Activated naive CD4-positive, alpha-beta T cell treated with anti-CD3 and anti-CD28 coated beads, Interleukin-2, amount 10 ng/mL, durations not matched to agents 7 days and 5 days (primary cell): ENCODE data around the gene GNB1L.
A peak's percentile ranks its signal among the peaks of the same experiment; 100 is the strongest.

Source experiments
- CTCF ChIA-PET: fragments of 350-600 bp; sonication (Branson Sonifier 250); formaldehyde crosslinking; loops from one replicate; lab custom pipeline; 2021; ENCODE audit warnings: antibody characterized with exemption; lab: Charles Lee
- DNase-seq: peaks from one replicate; pipeline ENCODE4 v3.0.0-alpha.2; 2020
- H3K27ac Mint-ChIP-seq: one replicate; pipeline ENCODE4 v1.8.0; 2021; ENCODE audit warnings: mild to moderate bottlenecking, moderate library complexity, mixed read lengths
- H3K27me3 Mint-ChIP-seq: one replicate; pipeline ENCODE4 v1.8.0; 2021; ENCODE audit warnings: mild to moderate bottlenecking, mixed read lengths
- H3K36me3 Mint-ChIP-seq: one replicate; pipeline ENCODE4 v1.8.0; 2021; ENCODE audit warnings: mixed read lengths
- H3K4me1 Mint-ChIP-seq: one replicate; pipeline ENCODE4 v1.8.0; 2021; ENCODE audit warnings: mixed read lengths
- H3K4me3 Mint-ChIP-seq: one replicate; pipeline ENCODE4 v1.8.0; 2021; ENCODE audit warnings: mild to moderate bottlenecking, moderate library complexity, mixed read lengths
- H3K9me3 Mint-ChIP-seq: one replicate; pipeline ENCODE4 v1.8.0; 2021; ENCODE audit warnings: mixed read lengths

The GNB1L gene

DNA sequence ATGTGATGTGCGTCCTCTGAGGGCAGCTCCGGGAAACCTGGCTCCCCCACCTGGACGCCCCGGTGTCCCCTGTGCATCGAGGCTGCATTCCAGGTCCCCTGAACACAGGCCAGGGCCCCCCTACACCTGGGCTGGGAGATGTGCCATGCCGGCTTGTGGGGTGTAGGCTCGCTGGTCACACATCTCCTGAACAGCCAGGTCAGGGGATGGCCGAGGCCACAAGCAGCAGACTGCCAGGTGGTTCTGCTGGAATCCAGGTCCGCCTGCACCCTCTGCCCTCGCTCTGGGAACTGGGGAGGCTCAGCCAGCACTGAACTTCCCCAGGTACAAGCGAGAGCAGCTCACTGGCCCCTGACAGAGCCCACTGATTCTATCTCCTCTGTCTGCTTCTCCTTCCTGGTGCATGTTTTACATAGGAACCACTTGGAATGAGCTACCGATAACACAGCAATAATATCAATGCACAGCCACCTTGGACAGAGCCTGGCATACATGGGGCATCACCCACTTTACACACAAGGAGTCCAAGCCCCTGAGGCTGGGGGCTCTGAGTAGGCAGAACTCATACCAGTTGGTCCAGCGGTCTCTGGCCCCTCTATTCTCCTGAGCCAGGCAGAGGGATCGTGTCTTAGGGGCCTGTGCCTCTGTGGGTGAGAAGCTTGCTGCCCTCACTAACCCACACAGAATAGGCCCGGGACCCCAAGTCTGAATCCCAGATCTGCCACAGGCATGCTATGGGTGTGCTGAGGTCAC, 47.3 kb downstream of the GNB1L start:
- H3K27ac Mint-ChIP-seq: no peak overlapping the region
- H3K36me3 Mint-ChIP-seq: no peaks in the 10 kb centered on the region
- no peaks in the 10 kb centered on the region for H3K27me3 Mint-ChIP-seq
- CTCF ChIA-PET: no interaction called here
- DNase-seq: no peak
- no peak overlapping the region for H3K4me3 Mint-ChIP-seq
- peaks cover 18% of the 10 kb centered on the region for H3K4me1 Mint-ChIP-seq
- no peaks in the 10 kb centered on the region for H3K9me3 Mint-ChIP-seq

DNA sequence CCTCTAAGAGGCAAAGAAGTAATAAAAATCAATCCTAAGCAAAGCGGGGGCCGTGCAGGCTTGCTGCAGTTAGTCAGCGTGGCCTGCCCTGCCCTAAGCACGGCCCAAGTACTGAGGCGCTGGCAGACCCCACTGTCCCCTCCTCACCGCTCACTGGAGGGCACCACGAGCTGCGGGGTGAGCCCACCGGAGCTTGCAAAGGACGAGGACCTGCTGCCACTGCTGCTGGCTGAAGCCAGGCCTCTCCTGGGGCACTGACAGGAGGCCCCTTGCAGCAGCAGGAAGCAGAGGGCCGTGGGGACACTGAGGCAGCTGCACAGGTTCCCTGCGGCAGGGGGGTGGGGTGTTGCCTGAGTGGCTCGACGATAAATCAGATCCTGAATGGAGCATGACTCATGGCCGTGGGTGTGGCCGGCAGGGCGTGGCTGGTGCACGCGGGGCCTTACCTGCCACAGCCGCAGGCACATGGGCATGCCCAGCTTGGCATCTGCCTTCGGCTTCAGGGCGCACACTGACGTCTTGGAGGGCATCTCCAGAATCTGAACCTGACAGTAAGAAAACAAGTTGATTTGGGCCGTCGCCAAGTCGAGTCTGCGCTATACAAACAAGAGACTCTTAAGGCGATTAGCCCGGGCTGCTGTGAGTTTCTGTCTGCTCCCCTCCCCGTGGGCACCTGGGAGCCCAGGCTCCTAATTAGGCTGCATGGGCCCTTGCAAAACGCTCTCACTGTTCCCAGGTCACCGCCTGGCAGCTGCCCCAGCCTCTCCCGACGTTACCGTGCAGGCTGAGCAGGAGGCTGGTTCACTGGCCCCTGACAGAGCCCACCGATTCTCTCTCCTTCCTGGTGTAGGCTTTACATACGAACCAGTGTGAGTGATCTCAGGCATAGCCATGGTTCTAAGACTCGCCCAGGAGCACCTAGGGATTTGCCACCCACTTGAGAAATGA, 48.2 kb downstream of the GNB1L start:
- Mint-ChIP-seq H3K4me3 (no peak overlapping the region), H3K4me1 (peaks cover 18% of the 10 kb centered on the region), H3K9me3 (no peaks in the 10 kb centered on the region), H3K27me3 (no peaks in the 10 kb centered on the region), H3K27ac (no peak overlapping the region), H3K36me3 (no peaks in the 10 kb centered on the region)
- DNase-seq: no peak
- CTCF ChIA-PET: no interaction called here

DNA sequence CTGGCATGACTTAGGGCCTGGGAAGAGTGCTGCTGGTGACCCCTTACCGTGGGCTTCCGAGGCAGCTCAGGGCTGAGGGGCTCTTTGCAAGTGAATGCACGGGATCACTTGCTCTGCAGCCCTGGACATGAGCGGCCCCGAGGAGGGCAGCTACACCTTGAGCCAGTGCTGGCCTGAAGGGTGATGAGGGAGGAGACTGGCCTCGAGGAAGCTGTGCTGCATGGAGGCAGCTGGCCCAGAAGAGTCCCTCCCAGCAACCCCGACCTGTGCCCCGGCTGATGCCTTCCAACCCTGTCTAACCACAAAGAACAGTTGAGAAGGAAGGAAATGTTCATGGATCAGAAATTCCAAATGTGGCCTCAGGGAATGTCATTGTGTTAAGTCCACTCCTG, 48.9 kb downstream of the GNB1L start:
- no peak overlapping the region for H3K27ac Mint-ChIP-seq

DNA sequence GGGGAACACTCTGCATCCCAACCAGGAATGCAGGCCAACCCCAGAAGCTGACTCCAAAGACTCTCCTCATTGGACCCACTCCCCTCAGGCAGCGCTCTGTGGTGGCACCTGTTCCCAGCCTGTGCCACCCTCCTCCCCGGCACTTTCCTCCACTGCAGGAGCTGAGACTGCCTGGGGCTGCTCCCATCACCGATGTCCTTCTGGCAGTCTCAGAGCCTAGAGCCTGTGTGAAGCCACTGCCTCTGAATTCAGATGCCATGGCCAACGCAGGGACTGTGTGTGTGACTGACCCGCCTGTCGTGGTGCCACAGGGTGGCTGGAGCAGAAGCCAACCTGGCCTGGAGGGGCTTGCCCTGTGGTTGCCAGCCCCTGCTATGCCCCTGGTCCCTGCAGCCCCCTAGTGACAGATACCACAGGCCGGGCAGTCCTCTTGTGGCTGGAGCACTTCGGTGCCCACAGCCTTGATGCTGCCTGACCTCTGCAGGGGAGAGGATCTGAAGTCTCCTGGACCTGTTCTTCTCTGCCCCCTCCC, 50.9 kb downstream of the GNB1L start:
- H3K27me3 Mint-ChIP-seq: no peaks in the 10 kb centered on the region
- H3K9me3 Mint-ChIP-seq: no peaks in the 10 kb centered on the region
- CTCF ChIA-PET: no interaction called here
- no peak overlapping the region for H3K27ac Mint-ChIP-seq
- H3K36me3 Mint-ChIP-seq: no peaks in the 10 kb centered on the region
- H3K4me1 Mint-ChIP-seq: no peaks in the 10 kb centered on the region
- H3K4me3 Mint-ChIP-seq: no peak overlapping the region
- DNase-seq: peak; percentile 5

More for the DNA sequence above, 48.9 kb downstream of the GNB1L start:
- no peaks in the 10 kb centered on the region for H3K27me3 Mint-ChIP-seq
- H3K4me3 Mint-ChIP-seq: no peak overlapping the region
- peaks cover 12% of the 10 kb centered on the region for H3K4me1 Mint-ChIP-seq
- DNase-seq: no peak
- H3K9me3 Mint-ChIP-seq: no peaks in the 10 kb centered on the region
- H3K36me3 Mint-ChIP-seq: no peaks in the 10 kb centered on the region
- CTCF ChIA-PET: no interaction called here

DNA sequence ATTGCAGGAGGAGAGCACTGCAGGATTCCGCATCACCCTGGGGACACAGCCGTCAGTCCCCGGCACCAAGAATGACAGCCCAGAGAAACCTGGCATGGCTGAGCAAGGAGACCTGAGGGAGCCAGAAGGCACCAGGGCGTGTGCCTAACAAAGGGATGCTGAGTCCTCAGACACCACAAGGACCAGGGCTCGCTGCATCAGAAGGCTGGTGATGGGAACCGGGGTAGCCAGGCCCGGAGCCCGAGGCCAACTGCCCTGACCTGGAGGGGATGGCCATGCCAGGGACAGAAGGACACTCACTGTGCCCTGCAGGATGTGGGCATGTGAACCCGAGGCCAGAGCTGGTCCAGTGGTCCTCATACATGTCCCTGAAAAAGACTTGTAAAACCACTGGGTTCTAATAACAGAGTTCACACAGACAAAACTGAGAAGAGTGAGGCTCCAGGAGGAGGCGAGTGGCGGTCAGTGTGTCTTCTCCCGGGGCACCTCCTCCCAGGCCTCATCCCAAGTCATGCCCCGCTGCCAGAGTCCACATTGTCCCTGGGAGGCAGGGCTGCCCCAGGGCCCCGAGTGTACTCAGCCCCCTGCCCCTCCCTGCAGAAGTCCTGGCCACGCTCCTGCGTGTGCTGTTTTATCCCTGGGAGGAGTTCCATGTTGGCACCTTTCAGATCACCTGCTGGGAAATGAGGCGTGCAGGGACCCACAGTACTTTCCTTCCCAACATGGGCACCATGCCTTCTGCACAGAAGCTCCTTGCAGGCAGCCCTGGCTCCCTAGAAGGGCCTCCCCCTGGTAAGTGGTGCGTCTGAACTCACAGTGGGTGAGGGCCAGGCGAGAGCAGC, 51.6 kb downstream of the GNB1L start:
- Mint-ChIP-seq H3K27ac (no peak overlapping the region), H3K27me3 (no peaks in the 10 kb centered on the region), H3K4me3 (no peak overlapping the region), H3K9me3 (no peaks in the 10 kb centered on the region), H3K36me3 (no peaks in the 10 kb centered on the region), H3K4me1 (no peaks in the 10 kb centered on the region)
- CTCF ChIA-PET: interaction anchor here (0.6 kb wide), 1 partner anchor 38 kb away, joined by 3 read pairs; no protein-coding TSS in a partner anchor
- no peak for DNase-seq

DNA sequence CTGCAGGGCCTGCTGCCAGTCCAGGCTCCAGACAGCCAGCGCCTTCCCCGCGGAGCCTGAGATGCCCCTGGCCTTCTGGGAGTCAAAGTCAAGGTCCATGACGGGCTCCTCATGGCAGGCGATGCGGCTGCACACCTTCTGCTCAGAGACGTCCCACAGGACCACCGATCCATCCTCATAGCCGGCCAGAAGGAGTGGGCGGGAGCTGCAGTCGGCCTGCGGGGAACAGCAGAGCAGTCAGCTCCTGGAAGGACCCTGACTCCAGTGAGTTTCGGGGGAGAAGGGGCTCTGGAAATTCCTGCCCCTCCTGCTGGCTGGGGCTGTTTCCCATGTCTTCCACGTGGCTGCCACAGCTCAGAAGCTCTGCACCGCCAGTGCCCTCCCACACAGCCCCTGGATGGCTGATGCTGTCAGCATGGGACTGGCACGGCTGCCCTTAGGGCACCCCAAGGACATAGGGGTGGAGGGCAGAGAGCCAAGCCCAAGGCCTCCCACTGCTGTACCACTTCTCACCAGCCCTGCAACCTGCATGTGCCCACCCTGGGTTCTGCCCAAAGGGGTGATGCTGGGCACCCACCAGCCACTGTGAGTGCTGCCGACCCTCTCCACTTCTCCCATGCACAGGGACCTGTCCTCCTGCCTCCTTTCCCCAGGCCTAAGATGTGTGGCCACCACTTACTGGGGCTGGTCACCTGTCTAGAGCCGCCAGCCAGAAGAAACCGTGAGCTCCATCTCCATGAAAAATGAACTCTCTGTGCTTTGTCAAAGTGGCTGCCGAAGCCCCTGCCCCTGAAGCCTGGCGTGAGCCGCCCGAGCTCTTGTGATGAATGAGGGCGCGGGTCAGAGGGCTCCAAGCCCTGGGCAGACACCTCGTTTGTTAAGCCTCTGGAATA, 52.4 kb downstream of the GNB1L start:
- no peaks in the 10 kb centered on the region for H3K9me3 Mint-ChIP-seq
- no peaks in the 10 kb centered on the region for H3K27me3 Mint-ChIP-seq
- CTCF ChIA-PET: interaction anchor here (0.6 kb wide), 1 partner anchor 39 kb away, joined by 3 read pairs; no protein-coding TSS in a partner anchor
- peak; percentile 10 for DNase-seq
- no peaks in the 10 kb centered on the region for H3K36me3 Mint-ChIP-seq
- H3K4me1 Mint-ChIP-seq: no peaks in the 10 kb centered on the region
- H3K27ac Mint-ChIP-seq: no peak overlapping the region
- no peak overlapping the region for H3K4me3 Mint-ChIP-seq

DNA sequence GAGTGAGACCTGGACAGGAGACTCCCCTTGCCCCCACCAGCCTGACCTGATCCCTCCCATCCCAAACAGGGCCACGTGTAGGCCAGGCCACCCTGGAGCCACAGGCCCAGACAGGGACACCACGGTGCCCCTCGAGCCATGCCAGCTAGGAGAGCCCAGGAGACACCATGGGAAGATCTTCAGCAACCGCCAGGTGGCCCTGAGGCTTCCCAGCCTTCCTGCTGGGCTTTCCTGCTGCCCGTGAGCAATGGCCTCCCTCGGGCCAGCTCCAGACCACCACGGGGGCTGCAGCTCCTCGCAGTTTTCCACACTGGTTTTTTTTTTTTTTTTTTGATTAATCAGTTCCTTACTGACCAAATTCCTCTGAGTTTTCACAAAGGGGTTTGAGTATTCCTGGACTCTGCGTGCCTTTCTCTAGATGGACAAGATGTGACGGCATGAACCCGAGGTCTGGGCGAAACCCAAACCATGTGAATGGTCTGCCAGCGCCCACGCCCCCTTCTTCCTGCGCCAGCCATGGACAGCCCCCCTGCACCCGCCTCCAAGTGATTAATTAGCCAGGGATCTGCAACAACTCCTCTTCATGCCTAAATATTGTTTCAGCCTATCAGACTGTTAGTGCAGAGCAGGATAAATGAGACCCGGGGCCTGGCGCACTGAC, 53.2 kb downstream of the GNB1L start:
- H3K4me1 Mint-ChIP-seq: no peaks in the 10 kb centered on the region
- CTCF ChIA-PET: no interaction called here
- H3K4me3 Mint-ChIP-seq: no peak overlapping the region
- H3K27me3 Mint-ChIP-seq: no peaks in the 10 kb centered on the region
- DNase-seq: no peak
- H3K27ac Mint-ChIP-seq: no peak overlapping the region
- no peaks in the 10 kb centered on the region for H3K9me3 Mint-ChIP-seq
- no peaks in the 10 kb centered on the region for H3K36me3 Mint-ChIP-seq

DNA sequence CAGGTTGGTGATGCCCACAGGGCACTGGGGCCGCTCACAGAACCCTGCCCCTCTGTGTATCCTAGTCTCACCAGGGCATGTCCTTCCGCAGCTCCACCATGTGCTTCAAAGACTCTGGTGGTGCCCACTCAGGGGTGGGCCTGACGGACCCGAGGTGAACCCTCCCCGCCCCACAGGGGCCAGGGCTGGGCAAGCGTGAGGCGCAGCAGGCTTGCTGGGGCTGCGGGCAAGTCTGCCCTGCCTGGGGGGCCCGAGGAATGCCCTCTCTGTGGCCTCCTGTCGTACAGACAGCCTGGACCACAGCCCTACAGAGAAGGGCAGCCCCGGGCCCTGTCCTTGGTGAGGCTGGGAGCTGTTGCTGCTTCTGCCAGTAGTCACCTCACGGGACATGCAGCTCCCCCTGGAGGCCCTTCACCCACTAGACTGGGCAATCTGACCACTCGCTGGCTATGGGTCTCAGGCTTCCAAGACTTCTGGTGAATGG, 53.9 kb downstream of the GNB1L start:
- Mint-ChIP-seq H3K27ac (no peak overlapping the region), H3K4me1 (no peaks in the 10 kb centered on the region), H3K9me3 (no peaks in the 10 kb centered on the region), H3K36me3 (no peaks in the 10 kb centered on the region), H3K27me3 (no peaks in the 10 kb centered on the region), H3K4me3 (no peak overlapping the region)
- no peak for DNase-seq
- CTCF ChIA-PET: interaction anchor here (1.3 kb wide), 1 partner anchor 110 kb away, joined by 4 read pairs; no protein-coding TSS in a partner anchor

DNA sequence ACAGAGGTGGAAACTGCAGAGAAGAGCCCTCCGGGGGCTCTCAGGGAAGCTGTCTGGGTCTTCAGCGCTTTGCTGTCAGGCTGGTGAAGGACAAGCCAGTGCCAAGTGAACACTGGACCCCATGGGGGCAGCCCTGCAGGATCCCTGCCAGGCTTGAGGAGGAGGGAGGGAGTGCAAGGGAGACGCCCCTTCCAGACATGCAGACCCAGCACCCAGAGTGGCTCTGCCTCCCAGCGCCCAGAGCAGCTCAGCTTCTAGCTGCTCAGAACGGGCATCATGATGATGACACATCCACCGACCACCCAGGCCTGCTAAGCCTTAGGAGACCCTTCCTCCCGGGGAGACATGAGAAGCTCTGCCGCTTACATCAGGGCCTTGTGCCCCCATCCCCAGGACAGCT, 54.4 kb downstream of the GNB1L start:
- CTCF ChIA-PET: interaction anchor here (1.3 kb wide), 1 partner anchor 110 kb away, joined by 4 read pairs; no protein-coding TSS in a partner anchor
- peaks cover 2% of the 10 kb centered on the region for H3K4me1 Mint-ChIP-seq
- no peaks in the 10 kb centered on the region for H3K36me3 Mint-ChIP-seq
- H3K27me3 Mint-ChIP-seq: no peaks in the 10 kb centered on the region
- no peaks in the 10 kb centered on the region for H3K9me3 Mint-ChIP-seq
- H3K4me3 Mint-ChIP-seq: no peak overlapping the region
- H3K27ac Mint-ChIP-seq: no peak overlapping the region
- no peak for DNase-seq

DNA sequence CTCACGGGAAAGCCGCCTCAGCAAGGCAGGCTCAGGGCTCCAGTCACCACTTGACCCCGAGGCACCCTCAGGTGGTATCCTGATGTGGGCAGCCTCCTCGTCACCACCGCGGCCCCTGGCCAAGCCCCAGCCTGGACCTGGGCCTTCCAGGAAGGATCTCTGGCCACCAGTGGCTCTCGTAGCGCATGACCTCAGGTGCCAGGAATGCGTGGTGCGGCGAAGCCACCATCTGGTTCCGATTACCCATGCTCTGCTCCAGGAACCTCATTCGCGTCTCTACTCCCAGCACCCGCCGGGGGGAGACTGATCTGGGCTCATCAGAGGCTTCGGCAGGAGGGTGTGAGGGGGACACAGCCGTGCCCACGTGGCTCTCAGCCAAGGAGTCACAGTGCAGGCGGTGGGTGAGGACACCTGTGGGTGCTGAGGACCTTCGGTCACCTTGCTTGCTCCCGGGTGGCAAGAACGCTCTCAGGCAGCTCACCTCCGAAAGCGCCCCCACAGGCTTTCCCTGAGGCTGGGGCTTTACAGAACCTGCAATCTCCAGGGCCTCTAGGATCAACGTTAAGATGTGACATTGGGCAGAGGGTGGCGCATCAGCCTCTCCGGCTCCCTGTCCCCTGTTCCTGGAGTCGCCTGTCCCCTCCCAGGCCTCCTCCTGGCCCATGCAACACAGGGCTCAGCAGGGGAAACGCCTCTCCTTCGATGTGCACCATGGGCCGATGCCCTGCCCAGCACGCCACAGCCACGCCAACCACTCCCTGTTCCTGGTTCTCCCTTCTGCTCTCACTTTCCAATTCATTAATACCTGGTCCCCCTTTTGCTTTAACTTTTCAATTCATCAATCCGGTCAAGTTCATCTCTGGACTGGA, 55.1 kb downstream of the GNB1L start:
- Mint-ChIP-seq H3K4me1 (peaks cover 2% of the 10 kb centered on the region), H3K4me3 (no peak overlapping the region), H3K9me3 (no peaks in the 10 kb centered on the region), H3K36me3 (no peaks in the 10 kb centered on the region), H3K27me3 (no peaks in the 10 kb centered on the region), H3K27ac (no peak overlapping the region)
- no peak for DNase-seq
- CTCF ChIA-PET: interaction anchor here (1.1 to 1.3 kb wide), 2 partner anchors 43 to 111 kb away, joined by 4 read pairs; no protein-coding TSS in a partner anchor

DNA sequence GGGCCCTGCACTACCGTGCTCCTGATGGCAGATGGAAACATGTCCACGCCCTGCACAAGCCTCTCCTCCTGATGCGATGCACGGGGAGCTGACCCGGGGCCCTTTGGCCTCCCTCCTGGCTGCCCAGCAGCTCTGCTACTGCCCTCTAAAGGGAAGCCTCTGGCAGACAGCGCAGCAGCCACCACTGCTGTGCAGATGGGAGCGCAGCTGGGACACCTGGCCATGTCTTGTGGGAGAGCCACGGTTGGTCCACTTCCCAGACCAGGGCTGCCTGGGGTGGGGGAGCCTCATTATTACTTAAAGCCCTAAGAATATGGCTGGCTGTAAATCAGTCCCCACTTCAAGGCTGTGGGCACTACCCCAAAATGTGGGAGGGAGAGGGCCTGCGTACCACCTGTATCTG, 55.8 kb downstream of the GNB1L start:
- CTCF ChIA-PET: interaction anchor here (1.1 kb wide), 1 partner anchor 43 kb away, joined by 4 read pairs; no protein-coding TSS in a partner anchor
- Mint-ChIP-seq H3K27ac (no peak overlapping the region), H3K27me3 (no peaks in the 10 kb centered on the region), H3K36me3 (no peaks in the 10 kb centered on the region), H3K9me3 (no peaks in the 10 kb centered on the region), H3K4me3 (no peak overlapping the region), H3K4me1 (peaks cover 2% of the 10 kb centered on the region)
- DNase-seq: no peak
